Stimulated activated CD8-positive, alpha-beta memory T cell treated with anti-CD3 and anti-CD28 coated beads, Interleukin-12 subunit alpha, Interleukin-12 subunit beta, amount 100 ng/mL, for 4 hours (primary cell): ENCODE data around the gene MIB1.

Experiments
- DNase-seq: peaks from one replicate; pipeline ENCODE4 v3.0.0-alpha.2; 2020; ENCODE audit warnings: low read depth

MIB1 gene

GRCh38 chr18:21894619-21895367 lies 154.2 kb downstream of the MIB1 start:
- no peak for DNase-seq

DNA sequence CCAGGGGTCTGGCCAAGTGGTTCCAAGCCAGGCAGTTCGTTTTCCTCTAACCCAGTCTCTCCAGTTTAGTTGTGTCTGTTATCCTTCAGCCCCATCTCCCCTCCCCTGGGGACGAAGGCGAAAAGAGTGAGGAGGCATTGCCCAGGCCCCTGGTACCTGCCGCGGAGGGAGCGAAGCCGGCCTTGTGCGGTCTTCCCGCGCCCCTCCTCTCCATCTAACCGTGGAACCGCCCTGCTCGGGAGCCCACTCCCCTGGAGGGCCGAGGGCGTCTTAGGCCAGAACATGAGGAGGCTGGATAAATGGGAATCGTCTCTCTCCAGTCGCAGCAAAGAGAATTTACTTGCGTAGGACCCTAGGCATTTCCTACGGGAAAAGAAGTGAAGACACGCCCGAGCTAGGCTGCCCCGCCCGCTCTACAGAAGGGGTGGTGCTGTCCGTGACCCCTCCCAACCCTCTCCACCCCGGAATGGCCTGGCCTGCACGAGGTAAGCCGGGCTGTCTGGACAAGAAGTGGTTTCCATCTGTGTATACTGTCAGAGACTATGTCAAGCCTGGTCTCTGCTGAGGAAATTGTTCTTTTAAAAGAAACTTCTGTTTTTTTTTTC lies 156.2 kb downstream of the MIB1 start:
- no peak for DNase-seq

DNA sequence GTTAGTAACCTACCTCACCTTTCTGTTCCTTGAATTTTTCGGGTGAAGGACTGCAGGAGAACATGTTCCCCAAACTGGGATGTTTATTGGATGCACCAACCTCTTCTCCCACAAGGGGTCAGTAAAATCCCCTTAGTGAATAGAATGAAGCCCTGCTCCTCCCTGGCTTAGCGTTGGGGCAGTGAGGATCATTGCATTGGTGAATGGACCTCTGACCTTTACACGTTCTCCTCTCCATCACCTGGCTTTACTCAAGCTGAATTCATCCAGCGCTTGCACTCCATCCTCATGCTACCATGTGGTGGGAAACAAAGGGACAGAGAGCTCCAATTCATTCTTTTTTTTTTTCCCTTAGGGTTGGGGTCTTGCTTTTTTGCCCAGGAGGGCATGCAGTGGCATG lies 157.2 kb downstream of the MIB1 start:
- DNase-seq = no peak

GRCh38 chr18:21900605-21901352 lies 160.2 kb downstream of the MIB1 start:
- DNase-seq = no peak

DNA sequence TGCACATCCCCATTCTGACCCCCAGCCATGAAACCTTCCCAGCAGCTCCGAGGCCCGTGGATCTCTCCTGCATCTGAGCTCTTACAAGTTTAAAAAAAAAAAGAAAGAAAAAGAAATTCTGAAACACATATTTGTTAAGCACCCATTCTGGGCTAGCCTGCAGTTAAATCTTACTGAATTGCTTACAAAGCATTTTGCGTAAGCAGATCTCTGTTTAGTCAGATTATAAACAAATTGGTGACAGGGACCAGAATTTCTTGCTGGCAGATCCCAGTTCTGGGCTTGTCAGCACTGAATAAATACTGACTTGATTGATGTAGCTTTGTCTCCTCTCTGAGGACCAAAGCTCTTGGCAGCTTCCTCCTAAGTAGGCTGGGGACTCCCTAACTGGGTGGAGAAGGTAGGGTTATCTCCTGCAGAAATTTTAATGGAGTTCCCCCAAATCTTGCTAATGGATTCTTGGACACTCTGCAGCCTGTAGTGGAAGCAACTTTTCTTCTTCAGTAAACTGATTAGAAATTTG lies 160.9 kb downstream of the MIB1 start:
- DNase-seq = no peak

GRCh38 chr18:21903709-21904108 lies 163.1 kb downstream of the MIB1 start:
- DNase-seq = no peak

- DNase-seq = no peak
Observed at GRCh38 chr18:21904856-21905255, 164.3 kb downstream of the MIB1 start.

DNA sequence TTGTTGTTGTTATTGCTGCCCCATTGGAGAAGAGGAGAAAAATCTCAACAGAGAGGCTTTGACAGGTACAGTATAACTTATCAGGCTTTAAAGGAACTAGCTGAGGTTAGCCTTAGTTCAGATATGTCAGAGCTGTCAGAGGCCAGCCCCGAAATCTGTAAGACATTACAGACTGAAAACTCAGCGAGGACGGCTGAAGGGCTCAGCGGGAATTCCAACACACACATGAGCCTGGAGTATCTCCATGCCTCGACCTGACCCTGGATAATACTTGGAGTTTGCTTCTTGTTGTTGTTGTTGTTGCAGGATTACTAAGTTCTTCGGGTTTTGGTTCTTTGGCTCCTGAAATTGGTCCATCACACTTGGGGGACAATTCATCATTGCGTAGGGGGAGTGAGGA lies 166.9 kb downstream of the MIB1 start:
- no peak for DNase-seq

- DNase-seq = no peak
Observed at GRCh38 chr18:21908711-21909110, 168.1 kb downstream of the MIB1 start.

- DNase-seq = no peak
Observed at GRCh38 chr18:21910906-21911305, 170.3 kb downstream of the MIB1 start.

- DNase-seq = no peak
Observed at GRCh38 chr18:21911551-21911950, 171.0 kb downstream of the MIB1 start.

DNA sequence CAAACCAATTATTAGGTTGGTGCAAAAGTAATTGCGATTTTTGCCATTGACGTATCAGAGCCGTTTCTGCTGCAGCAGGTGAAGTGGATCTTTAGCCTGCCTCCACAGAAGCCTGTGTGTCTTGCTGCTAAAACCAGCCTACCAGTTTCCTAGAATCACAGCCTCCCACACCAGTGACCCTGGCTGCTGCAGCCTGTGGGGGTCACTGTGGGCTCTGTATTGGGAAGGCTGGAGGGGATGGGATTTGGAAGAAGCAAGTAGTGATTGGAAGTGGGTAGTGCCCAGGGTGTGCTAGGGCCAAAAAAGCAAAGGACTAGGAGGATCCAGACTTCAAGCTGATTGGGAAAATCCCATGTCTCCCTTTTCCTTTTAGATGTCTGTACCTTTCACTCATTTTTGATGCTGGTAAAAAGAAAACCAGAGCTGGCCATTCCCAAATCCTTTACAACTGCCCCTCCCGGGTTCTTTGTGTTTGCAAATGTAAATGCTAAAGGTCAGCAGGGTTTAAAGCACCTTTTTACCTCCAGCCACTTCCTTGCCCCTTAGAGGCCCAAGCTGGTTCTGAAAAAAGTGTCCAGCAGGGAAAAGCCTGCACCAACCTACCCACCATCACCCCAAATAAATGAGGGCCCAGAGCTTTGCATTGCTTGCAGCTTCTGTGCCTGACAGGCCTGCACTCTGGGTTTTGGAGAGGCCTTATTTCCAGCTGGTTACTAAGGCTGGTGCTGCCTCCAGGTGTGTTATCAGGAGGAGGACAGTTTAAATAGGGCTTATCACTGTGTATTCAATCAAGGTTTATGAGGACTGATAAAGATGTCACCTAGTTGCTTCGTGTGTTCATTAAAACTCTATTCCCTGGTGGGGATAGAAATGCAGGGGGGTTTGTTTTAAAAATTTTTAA lies 172.0 kb downstream of the MIB1 start:
- DNase-seq = no peak

DNA sequence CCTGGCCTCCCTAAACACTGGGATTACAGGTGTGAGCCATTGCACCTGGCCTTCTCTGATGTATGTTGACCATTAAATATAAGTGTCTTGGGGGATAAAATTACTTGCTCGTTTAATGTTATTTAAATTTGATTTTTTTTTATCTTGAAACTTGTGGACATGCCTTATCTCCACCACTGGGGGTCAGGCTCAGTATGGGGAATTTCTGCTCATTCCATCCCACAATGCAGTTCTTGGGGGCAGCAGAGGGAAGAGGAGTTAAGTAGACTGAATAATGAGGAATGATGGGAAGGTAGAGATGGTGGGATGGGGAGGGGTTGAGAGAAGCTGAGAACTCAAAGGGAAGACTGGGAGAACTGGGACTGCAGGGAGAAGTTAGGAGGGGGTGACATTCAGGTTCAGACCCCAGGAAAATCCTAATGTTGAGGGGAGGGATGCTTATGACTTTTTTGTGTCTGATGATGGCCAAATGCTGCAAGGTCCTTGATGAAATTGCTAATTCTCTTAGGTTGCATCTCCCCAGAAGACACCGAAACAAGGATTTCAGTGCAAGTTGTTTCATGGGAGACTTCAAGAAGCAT lies 174.2 kb downstream of the MIB1 start:
- DNase-seq = no peak

DNA sequence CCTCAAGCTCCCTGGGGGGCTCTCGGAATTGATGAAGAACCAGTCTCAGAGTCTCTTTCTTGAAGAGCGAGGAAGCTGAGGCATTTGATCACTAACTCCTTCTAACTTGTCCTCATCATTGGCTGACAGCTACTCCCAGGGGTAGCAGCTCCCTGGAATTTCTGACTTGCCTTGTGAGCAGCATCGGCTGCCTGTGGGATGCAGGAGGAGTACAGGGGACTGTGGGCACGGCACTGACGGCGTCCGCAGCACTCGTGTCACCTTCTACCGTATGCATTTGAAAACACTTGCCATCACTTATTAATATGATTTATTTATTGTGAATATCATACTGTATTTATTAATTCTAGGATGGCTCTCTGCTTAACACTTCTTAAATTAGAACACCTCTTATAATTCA lies 175.0 kb downstream of the MIB1 start:
- DNase-seq = no peak

- no peak for DNase-seq
Observed at GRCh38 chr18:21916594-21916993, 176.0 kb downstream of the MIB1 start.

- DNase-seq = no peak
Observed at GRCh38 chr18:21918693-21919092, 178.1 kb downstream of the MIB1 start.
